NCI-H2029 treated with DMSO at 0.1 percent for 48 hours (cell line): Measurements from ENCODE around the gene CCDC68.
"Not testable (repeated sequence)": the region's sequence is repeated elsewhere in the genome, so short reads cannot be mapped to it uniquely, and the experiment has no call there.

Source experiments
- DNase-seq: peaks from one replicate; lab custom pipeline; 2025; lab: John Stamatoyannopoulos, UW

The CCDC68 gene, protein sequence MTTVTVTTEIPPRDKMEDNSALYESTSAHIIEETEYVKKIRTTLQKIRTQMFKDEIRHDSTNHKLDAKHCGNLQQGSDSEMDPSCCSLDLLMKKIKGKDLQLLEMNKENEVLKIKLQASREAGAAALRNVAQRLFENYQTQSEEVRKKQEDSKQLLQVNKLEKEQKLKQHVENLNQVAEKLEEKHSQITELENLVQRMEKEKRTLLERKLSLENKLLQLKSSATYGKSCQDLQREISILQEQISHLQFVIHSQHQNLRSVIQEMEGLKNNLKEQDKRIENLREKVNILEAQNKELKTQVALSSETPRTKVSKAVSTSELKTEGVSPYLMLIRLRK

DNA sequence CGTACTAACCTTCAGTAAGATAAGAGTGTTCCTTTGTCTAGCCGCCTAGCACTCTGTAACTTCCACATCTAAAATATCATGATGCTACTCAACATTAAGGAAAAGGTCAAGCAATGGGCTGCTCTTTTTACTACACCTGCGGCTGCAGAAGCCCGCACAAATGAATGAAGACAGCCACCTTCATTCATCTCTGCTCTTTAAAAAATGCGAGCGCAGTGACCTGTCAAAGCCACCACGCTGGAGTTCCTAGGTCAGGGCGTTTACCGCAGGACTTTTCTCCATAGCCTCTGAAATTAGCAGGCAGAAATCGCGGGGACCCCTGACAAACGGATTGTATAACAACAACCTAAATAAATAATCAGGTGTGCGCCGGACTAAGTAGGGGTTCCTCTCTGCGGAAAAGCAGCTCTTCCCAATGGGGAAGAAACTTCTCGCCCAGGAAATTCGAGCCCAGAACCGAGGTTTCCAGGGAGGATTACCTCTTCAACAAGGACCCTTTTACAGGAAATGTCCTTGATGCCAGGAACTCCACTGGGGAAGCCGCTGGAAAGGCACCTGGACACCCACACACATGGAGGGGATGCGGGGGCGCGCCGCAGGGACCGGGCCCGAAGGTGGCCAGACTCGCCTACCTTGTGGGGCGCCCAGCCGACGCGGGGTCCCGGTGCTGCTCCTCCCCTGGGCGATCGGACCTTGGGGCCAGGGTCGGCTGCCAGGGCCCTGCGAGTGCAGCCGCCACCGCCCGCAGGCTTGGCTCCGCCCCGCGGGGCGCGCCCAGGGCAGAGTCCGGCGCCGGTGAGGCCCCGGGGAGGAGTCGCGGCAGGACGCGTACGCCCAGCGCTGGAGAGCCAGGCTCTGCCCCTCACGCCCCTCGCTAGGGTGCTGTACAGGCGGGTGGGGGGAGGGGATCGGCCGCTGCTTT, at the start of gene CCDC68:
CCDC68 (minus strand) TSS at position 758 of the 922 bp plus-strand sequence. CDS start 16,670 bp downstream, outside the sequence.
- no peak for DNase-seq

- DNase-seq, result no peak
Observed at GRCh38 chr18:55007602-55008001, 48.3 kb upstream of the CCDC68 start.

DNA sequence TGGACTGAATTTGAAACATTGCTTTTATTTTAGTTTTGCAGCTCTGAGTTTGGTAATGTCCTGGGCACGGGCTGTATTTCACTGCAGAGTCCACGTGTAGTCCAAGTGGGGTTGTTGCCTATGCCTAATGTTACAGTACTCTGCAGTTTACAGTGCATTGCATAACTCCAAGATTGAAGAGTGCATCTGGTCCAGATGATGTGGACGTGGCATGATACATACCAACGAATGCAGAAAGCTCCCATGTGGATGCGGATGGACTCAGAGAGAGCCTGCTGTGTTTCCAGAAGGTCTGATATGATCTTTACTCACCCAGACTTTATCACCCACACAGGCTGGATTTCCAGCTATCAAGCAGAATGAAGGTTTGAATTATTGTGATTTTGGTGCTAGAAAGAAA, 44.4 kb upstream of the CCDC68 start:
- DNase-seq, result no peak

DNA sequence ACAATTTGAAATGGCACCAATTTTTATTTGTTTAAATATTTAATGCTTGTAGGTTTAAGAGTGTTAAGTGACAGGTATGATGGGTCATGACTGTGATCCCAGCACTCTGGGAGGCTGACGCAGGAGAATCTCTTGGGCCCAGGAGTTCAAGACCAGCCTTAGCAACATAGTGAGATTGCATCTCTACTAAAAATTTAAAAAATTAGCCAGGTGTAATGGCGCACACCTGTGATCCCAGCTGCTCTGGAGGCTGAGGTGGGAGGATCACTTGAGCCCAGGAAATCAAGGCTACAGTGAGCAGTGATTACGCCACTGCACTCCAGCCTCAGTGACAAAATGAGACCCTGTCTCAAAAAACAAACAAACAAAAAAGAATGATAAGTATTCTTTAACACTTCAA, 43.0 kb upstream of the CCDC68 start:
- DNase-seq, result no peak

DNA sequence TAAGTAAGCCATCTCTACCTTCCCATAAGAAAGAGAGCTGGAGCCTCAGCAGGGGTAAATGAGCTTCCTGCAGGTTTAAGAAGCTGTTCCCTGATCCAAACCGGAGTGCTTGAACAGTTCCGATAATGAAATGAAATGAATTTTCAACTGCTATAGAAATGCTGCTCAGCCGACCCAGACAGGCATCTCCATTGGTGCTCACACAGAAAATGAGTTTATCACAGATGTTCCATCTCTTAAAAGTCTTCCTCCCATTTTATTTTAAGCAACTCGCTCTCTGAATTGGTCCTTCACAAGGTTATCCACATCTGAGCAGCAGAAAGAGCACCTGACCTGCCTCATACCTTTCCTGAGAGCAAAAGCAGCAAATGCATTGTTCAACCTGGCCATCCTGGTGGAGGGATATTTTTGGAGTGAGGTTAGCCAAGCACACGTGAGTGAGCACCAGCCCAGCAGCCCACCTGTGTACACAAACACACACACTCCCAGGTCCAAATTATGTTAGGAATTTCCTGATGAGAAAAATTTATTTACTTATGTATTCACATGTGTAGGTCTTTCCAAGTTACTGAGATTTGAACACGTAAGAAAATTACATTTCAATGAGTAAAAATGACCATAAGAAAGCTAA, 42.2 kb upstream of the CCDC68 start:
- no peak for DNase-seq

GRCh38 chr18:55000529-55000928, 41.3 kb upstream of the CCDC68 start:
- DNase-seq, result no peak

DNA sequence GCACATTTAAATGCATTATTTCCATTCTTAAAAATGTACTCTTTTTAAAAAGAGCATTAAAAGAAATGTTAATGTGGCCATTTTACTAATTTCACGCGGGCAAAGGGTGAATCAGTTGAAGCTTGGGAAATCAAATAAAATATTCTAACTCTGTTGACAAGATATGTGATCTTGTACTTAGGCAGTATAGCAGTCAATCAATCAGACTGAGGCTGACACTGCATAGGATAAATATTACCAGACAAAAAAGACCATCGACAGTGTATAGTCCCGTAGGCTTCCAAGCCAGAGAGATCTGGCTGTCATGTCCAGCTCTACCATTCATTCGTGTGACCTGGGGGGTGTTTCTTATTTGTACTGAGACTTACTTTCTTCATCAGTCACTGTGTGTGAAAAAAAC, 39.8 kb upstream of the CCDC68 start:
- DNase-seq, result no peak

- DNase-seq, result no peak
Observed at GRCh38 chr18:54995421-54996143, 36.3 kb upstream of the CCDC68 start.

- no peak for DNase-seq
Observed at GRCh38 chr18:54991981-54992380, 32.7 kb upstream of the CCDC68 start.

DNA sequence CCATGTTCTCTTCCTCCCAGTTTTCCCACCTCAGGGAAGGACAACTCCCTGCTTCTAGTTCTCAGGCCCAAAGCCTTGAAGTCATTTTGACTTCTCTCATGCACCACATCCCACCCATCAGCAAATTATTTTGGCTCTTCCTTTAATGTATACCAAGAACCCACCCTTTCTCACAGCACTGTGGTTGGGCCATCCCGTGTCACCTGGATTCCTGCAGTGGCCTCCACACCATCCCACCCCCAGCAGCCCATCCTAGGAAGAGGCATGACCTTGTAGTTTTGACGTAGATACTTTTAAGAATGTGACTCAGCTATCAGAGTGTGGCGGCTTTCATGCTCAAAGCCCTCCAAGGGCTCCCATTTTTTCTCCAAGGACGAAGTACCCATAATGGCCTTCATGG, 25.6 kb upstream of the CCDC68 start:
- no peak for DNase-seq

DNA sequence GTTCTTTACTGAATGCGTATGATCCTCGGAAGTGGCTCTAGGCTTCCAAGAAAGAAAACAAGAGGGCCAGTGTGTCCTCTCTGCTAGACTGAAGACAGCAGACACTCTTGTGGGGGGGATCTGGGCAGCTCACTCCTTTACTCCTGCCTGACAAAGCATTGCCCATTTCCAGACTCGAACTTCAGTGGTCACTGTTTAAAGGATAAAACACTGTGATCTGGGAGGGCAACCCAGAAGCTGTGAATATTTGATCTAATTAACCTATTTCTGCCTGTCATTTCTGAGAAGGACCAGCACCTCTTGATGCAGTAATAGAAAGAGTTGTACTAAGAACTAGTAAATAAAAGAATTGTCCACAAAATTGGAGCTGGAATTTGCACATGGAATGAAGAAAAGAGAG, 24.5 kb upstream of the CCDC68 start:
- DNase-seq, result no peak

GRCh38 chr18:54983041-54983686, 23.9 kb upstream of the CCDC68 start:
- DNase-seq, result peak; percentile 12

GRCh38 chr18:54981076-54981475, 21.8 kb upstream of the CCDC68 start:
- no peak for DNase-seq

- DNase-seq, result no peak
Observed at GRCh38 chr18:54975598-54975997, 16.3 kb upstream of the CCDC68 start.

DNA sequence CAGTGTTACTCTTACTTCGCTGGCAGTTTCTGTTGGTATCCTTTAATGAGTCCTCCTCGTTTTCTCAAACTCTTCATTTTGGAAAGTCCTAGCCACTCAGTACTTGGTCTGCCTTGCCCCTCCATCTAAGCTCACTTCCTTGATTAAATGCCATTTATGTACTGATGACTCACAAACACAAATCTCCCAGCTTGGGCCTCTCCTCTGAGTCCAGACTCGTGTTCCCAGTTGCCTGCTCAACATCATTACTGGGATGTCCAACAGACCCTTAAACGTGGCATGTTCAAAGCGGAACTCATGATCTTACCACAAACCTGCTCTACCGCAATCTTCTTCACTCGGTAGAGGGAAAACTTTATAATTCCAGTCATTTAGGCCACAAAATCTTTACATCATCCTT, 13.8 kb upstream of the CCDC68 start:
- no peak for DNase-seq

DNA sequence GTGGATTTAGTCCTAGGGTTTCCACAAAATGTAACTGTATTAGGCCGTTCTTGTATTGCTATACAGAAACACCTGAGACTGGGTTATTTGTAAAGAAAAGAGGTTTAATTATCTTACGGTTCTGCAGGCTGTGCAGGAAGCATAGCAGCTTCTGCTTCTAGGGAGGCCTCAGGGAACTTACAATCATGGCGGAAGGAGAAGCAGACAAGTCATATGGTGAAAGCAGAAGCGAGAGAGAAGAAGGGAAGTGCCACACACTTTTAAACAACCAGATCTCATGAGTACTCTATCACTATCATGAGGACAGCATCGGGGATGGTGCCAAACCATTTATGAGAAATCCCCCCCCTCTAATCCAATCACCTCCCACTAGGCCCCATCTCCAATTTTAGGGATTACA, 9.5 kb upstream of the CCDC68 start:
- DNase-seq, result no peak

- DNase-seq, result not testable (repeated sequence)
Observed at GRCh38 chr18:54968237-54968636, 9.0 kb upstream of the CCDC68 start.

- DNase-seq, result no peak
Observed at GRCh38 chr18:54967786-54968185, 8.5 kb upstream of the CCDC68 start.

DNA sequence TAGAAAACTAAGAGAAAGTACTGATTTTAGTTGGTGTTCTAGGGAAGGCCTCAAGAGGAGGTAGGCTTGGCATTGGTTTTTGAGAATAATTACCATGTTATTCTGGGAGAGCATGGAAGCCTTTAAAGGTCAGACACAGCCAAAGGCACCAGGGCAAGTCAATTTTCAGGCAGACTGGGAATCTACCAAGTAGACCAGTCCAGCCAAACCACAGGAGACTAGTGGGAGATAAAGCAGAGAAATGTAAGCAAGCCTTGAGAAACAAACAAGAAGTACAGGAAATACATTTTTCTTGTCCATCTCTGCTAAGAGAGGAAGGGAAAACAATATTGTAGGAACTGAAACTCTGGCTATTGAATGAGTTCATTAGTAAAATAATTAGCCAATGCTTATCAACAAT, 5.5 kb upstream of the CCDC68 start:
- DNase-seq, result no peak

DNA sequence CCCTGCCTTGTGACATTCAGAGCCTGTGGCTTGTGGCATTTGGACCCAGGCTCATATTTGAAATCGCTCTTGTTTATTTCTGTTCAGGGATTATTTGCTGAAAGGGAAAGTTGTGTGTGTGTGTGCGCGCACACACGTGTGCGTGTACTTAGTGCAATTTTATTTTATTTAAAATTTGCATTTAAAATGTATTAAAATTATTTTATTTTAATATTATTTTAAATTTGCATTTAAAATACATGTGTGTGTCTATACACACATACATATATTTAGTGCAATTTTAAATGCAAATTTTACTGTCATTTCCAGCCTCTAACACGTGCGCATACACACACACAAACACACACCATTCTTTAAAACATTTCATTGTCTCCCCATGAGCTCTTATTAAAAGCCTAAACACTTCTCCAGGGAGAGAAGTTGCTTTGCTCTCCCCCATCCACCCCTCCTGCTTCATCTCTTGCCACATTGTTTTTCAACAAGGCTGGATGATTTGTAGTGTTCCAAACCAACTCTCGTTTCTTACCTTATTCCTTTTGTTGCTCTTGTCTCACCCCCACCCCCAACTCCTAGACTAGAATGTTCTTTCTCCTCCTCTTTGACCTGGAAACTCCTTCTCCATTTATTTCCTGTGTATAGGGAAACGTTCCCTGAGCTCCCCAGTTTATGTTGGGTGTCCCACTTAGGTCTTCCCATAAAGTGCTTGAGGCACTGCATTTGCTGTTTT, 3.8 kb upstream of the CCDC68 start:
- DNase-seq, result no peak

DNA sequence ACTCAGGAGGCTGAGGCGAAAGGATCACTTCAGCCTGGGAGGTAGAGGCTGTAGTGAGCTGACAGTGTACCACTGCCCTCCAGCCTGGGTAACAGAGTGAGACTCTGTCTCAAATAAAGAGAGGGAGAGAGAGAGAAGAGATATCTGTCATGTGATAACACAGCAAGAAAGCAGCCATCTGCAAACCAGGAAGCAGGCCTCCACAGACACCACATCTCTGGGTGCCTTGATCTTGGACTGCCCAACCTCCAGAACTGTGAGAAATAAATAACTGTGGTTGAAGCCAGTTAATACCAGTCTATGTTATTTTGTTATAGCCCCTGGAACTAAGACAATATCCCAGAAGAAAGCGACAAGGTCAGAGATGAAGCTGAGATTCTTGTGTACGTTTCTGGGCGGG, 2.6 kb upstream of the CCDC68 start:
- DNase-seq, result no peak
